Hepatocyte (in vitro differentiated cells): ENCODE measurements around the gene MYADML2. TPM values are rescaled to one million over a fixed set of nuclear protein-coding genes. Genes with fewer than 3 reads are reported as not detected.
A peak's percentile ranks its signal among the peaks of the same experiment; 100 is the strongest.
"Not testable (repeated sequence)": the region's sequence is repeated elsewhere in the genome, so short reads cannot be mapped to it uniquely, and the experiment has no call there.

ENCODE experiments used
- DNase-seq: peaks from one replicate; pipeline ENCODE4 v3.0.0-alpha.2; 2016; ENCODE audit warnings: low spot score
- H2AFZ ChIP-seq: fragments of 200-600 bp; sonication (generic); 2 replicates; pipeline ENCODE4 v1.6.0; 2016; ENCODE audit warnings: antibody characterized with exemption, mild to moderate bottlenecking
- H3K27ac ChIP-seq: fragments of 200-600 bp; sonication (generic); 2 replicates; pipeline ENCODE4 v1.5.1; 2016; ENCODE audit warnings: mild to moderate bottlenecking
- H3K27me3 ChIP-seq: fragments of 200-600 bp; sonication (generic); 2 replicates; pipeline ENCODE4 v1.6.1; 2016
- H3K36me3 ChIP-seq: fragments of 200-600 bp; sonication (generic); replicated peaks from 2 replicates; pipeline ENCODE4 v1.5.1; 2016; ENCODE audit warnings: low read depth; ENCODE audit not compliant: insufficient read depth
- H3K4me1 ChIP-seq: fragments of 200-600 bp; sonication (generic); 2 replicates; pipeline ENCODE4 v1.5.1; 2016; ENCODE audit warnings: mild to moderate bottlenecking, moderate library complexity; ENCODE audit not compliant: insufficient read depth
- H3K4me2 ChIP-seq: fragments of 200-600 bp; sonication (generic); 2 replicates; pipeline ENCODE4 v1.6.0; 2016
- H3K4me3 ChIP-seq: fragments of 200-600 bp; sonication (generic); 2 replicates; pipeline ENCODE4 v1.5.1; 2016; ENCODE audit warnings: mild to moderate bottlenecking
- H3K79me2 ChIP-seq: fragments of 200-600 bp; sonication (generic); 2 replicates; pipeline ENCODE4 v1.6.0; 2017; ENCODE audit warnings: mild to moderate bottlenecking
- H3K9me2 ChIP-seq: fragments of 200-600 bp; sonication (generic); replicated peaks from 2 replicates; pipeline ENCODE4 v1.6.0; 2017; ENCODE audit warnings: mild to moderate bottlenecking; ENCODE audit not compliant: insufficient read depth
- H3K9me3 ChIP-seq: fragments of 200-600 bp; sonication (generic); 2 replicates; pipeline ENCODE4 v1.5.1; 2016; ENCODE audit warnings: low read depth, mild to moderate bottlenecking
- H4K20me1 ChIP-seq: fragments of 200-600 bp; sonication (generic); 2 replicates; pipeline ENCODE4 v1.6.0; 2016; ENCODE audit warnings: mild to moderate bottlenecking; ENCODE audit not compliant: insufficient read depth, poor library complexity, severe bottlenecking
- EZH2 ChIP-seq: fragments of 200-600 bp; sonication (generic); IDR thresholded peaks from 2 replicates; pipeline ENCODE4 v1.6.1; 2016; ENCODE audit warnings: antibody characterized with exemption, mild to moderate bottlenecking, borderline replicate concordance
- EZH2phosphoT487 ChIP-seq: fragments of 200-600 bp; sonication (generic); IDR thresholded peaks from one replicate; pipeline ENCODE4 v1.6.1; 2018; ENCODE audit warnings: antibody characterized with exemption, mild to moderate bottlenecking, low read depth, moderate library complexity; ENCODE audit not compliant: unreplicated experiment, severe bottlenecking
- WGBS: methylation state at CpG from one replicate; pipeline ENCODE4 v1.1.6; 2016; ENCODE audit warnings: low lambda C conversion rate; ENCODE audit errors: missing lambda C conversion rate; 5-methylcytosine and 5-hydroxymethylcytosine counted together
- polyA plus RNA-seq: library from polyadenylated mRNA; unstranded; fragments of >200 nt; fragmentation: Nextera tagmentation; extraction: Ambion mirVana; gene quantifications from 2 replicates; pipeline ENCODE4 v1.2.1, GENCODE V29; 2016
- total RNA-seq: library from RNA; depleted of rRNA; stranded (reverse); fragments of >200 nt; gene quantifications from 2 replicates; pipeline ENCODE4 v1.2.3, GENCODE V29; 2014
- TF ChIP-seq, protein P1 (sequence below): fragments of 200-600 bp; sonication (generic); IDR thresholded peaks from 2 replicates; pipeline ENCODE4 v1.5.1; 2016; ENCODE audit warnings: antibody characterized with exemption, mild to moderate bottlenecking; ENCODE audit not compliant: poor library complexity

Gene MYADML2
- total and polyA plus RNA-seq, 2 experiments from 2014 or later: 0.06 TPM; not detected in 1

DNA sequence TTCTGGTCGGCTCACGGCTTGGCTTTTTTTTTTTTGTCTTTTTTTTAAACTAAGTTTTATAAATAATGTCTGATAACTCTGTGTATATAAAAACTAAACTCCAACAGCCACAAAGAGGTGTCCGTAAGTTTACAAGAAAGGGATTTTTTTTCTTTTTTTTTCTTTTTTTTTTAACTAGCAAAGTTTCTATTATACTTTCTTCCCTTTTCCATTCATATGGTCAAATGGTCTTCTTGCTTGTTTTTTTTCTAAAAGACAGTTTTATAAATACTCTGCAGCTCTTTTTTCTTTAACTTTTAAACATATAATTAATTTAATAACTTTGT is 25.5 kb downstream of the MYADML2 start:
- H3K27me3 ChIP-seq: no peaks in the 10 kb centered on the region
- DNase-seq: no peak
- no peak overlapping the region for H3K4me2 ChIP-seq
- H3K9me2 ChIP-seq: no peaks in the 10 kb centered on the region
- H3K9me3 ChIP-seq: no peaks in the 10 kb centered on the region
- TF ChIP-seq, protein P1, sequence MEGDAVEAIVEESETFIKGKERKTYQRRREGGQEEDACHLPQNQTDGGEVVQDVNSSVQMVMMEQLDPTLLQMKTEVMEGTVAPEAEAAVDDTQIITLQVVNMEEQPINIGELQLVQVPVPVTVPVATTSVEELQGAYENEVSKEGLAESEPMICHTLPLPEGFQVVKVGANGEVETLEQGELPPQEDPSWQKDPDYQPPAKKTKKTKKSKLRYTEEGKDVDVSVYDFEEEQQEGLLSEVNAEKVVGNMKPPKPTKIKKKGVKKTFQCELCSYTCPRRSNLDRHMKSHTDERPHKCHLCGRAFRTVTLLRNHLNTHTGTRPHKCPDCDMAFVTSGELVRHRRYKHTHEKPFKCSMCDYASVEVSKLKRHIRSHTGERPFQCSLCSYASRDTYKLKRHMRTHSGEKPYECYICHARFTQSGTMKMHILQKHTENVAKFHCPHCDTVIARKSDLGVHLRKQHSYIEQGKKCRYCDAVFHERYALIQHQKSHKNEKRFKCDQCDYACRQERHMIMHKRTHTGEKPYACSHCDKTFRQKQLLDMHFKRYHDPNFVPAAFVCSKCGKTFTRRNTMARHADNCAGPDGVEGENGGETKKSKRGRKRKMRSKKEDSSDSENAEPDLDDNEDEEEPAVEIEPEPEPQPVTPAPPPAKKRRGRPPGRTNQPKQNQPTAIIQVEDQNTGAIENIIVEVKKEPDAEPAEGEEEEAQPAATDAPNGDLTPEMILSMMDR: no peak
- TF ChIP-seq EZH2: no peak
- TF ChIP-seq EZH2phosphoT487: no peak
- H3K27ac ChIP-seq: no peak overlapping the region
- peaks cover 41% of the 10 kb centered on the region for H3K4me1 ChIP-seq
- peaks cover 68% of the 10 kb centered on the region for H4K20me1 ChIP-seq
- peaks cover 84% of the 10 kb centered on the region for H3K79me2 ChIP-seq
- 97% methylated on average over 3 of the region's 3 CpGs for WGBS
- no peak overlapping the region for H2AFZ ChIP-seq
- no peak overlapping the region for H3K4me3 ChIP-seq
- H3K36me3 ChIP-seq: no peaks in the 10 kb centered on the region

DNA sequence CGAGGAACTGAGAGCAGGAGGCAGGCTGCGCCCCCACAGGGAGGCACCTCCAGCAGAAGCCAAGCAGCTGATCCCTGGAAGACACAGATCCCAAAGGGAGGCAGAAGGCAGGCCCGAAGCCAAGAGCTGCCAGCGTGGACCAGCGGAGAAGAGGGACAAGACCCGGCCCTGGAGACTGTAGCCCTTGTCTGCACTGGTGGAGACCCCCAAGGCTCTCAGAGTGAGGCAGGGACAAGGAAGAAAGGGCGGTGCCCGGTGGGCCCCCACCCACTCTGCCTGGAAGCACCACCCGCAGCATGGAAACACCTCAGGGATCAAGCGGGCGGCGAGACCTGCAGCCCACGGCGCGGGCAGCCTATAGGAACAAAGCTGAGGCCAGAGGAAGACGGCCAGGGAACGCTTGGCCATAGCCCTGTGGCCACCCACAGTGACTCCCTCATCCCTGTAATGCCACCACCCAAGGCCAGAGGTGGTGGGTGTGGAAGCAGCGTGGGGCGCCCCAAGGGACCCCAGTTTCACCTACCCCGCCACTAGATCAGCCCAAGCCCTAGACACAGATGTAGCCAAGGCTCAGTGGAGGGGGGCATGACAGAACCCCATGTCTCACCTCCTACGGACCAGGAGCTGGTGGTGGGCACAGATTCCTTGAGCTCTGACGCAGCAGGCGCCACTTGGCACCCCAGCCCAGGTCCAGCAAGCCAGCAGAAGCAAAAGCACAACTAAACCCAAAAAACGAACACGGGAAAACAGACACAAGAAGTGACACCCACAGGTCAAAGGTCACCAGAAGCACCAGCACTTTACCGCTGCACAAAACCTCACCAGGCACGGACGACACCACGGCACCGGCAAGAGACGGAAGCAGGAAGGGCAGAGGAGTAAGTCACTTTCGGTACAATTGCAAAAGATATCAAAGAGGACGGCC is 26.2 kb downstream of the MYADML2 start:
- no peak overlapping the region for H3K4me2 ChIP-seq
- no peaks in the 10 kb centered on the region for H3K36me3 ChIP-seq
- WGBS: 94% methylated on average over 33 of the region's 33 CpGs
- no peak for DNase-seq
- H2AFZ ChIP-seq: no peak overlapping the region
- peaks cover 43% of the 10 kb centered on the region for H3K4me1 ChIP-seq
- H3K4me3 ChIP-seq: no peak overlapping the region
- no peaks in the 10 kb centered on the region for H3K9me3 ChIP-seq
- H3K79me2 ChIP-seq: peaks cover 85% of the 10 kb centered on the region
- H3K27me3 ChIP-seq: no peaks in the 10 kb centered on the region
- no peak overlapping the region for H3K27ac ChIP-seq
- no peaks in the 10 kb centered on the region for H3K9me2 ChIP-seq
- no peak for TF ChIP-seq EZH2
- TF ChIP-seq, protein P1: no peak
- TF ChIP-seq EZH2phosphoT487: no peak
- H4K20me1 ChIP-seq: peaks cover 63% of the 10 kb centered on the region

DNA sequence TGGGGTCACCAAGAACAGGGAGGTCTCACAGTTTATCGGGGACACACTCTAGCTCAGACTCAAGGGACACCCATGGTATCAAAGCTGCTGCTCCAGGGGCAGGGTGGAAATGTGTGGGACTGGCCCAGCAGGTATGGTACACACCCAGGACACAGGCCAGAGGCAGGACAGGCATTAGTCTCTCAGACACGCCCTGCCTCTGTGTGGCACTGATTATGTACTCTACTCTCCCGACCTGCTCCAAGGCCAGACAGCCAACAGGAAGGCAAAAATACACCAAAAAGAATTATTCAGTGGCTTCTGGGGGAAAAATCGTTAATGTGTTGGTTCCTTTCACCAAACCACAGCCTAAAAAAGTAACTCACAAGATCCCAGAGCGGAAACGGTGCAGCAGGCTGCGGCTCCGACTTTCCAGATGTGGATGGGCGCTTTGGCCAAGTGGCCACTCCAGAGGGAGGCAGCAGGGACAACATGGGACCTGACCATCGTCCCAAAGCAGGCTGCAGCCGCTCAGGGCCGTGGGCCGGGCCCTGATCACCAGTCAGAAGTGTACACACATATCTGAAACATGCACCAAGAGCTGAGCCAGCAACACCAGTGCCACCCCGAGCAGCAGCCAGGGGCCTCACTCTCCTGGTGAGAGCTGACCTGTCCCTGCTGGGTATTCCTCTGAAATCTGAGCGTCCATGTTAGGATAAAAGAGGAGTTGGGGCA is 28.0 kb downstream of the MYADML2 start:
- H4K20me1 ChIP-seq: peaks cover 45% of the 10 kb centered on the region

DNA sequence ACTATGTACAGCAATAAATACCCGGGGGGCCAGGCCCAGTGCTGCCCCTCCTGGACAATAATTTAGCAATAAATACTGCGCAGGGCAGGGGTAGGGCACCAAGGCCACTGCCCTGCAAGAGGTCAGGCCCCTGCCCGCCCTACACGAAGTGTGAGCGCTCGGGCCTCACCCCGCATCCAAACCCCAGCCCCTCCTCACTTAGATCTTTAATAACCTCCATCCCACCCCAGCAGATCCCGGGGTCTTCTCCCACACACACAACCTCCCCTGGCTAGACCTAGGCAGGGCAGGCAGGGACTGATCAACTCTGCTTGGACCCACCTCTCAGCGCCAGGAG is 28.7 kb downstream of the MYADML2 start:
- Histone ChIP-seq H3K4me1 (peaks cover 19% of the 10 kb centered on the region), H3K27ac (peak overlapping the region; percentile 82), H3K4me3 (peak overlapping the region; percentile 100), H3K79me2 (peaks cover 74% of the 10 kb centered on the region), H3K4me2 (peak overlapping the region; percentile 96), H4K20me1 (peaks cover 39% of the 10 kb centered on the region)
- H3K9me2 ChIP-seq, H3K9me3 ChIP-seq, DNase-seq, H2AFZ ChIP-seq, H3K36me3 ChIP-seq, H3K27me3 ChIP-seq: not testable (repeated sequence)
- 39% methylated on average over 8 of the region's 9 CpGs for WGBS

More for the DNA sequence above, 28.0 kb downstream of the MYADML2 start:
- TF ChIP-seq, protein P1: no peak
- TF ChIP-seq EZH2phosphoT487 (no peak), EZH2 (no peak)
- H2AFZ ChIP-seq: no peak overlapping the region
- H3K79me2 ChIP-seq: peaks cover 79% of the 10 kb centered on the region
- H3K4me3 ChIP-seq: no peak overlapping the region
- peaks cover 25% of the 10 kb centered on the region for H3K4me1 ChIP-seq
- H3K36me3 ChIP-seq: no peaks in the 10 kb centered on the region
- H3K9me3 ChIP-seq: no peaks in the 10 kb centered on the region
- no peaks in the 10 kb centered on the region for H3K9me2 ChIP-seq
- H3K27ac ChIP-seq: peak overlapping the region; percentile 82
- H3K4me2 ChIP-seq: no peak overlapping the region
- H3K27me3 ChIP-seq: no peaks in the 10 kb centered on the region
- WGBS: 90% methylated on average over 14 of the region's 15 CpGs
- no peak for DNase-seq
